Neural crest cell (in vitro differentiated cells): Measurements from ENCODE around the gene F10. TPM values are rescaled to one million over a fixed set of nuclear protein-coding genes. Genes with fewer than 3 reads are reported as not detected.

Experiments used
- DNase-seq: peaks from one replicate; pipeline ENCODE4 v3.0.0; 2021; ENCODE audit warnings: low read depth, mixed read lengths, low spot score
- H3K27ac Mint-ChIP-seq: one replicate; pipeline ENCODE4 v1.8.0; 2021; ENCODE audit warnings: mild to moderate bottlenecking, mixed read lengths; ENCODE audit not compliant: unreplicated experiment
- H3K27me3 Mint-ChIP-seq: 2 replicates; pipeline ENCODE4 v1.8.0; 2021; ENCODE audit warnings: low read depth, mild to moderate bottlenecking, mixed read lengths
- H3K36me3 Mint-ChIP-seq: 2 replicates; pipeline ENCODE4 v1.8.0; 2021; ENCODE audit warnings: low read depth, mild to moderate bottlenecking, mixed read lengths
- H3K4me1 Mint-ChIP-seq: 2 replicates; pipeline ENCODE4 v1.8.0; 2021; ENCODE audit warnings: mixed read lengths
- H3K4me3 Mint-ChIP-seq: one replicate; pipeline ENCODE4 v1.8.0; 2021; ENCODE audit warnings: mild to moderate bottlenecking, mixed read lengths
- H3K9me3 Mint-ChIP-seq: 2 replicates; pipeline ENCODE4 v1.8.0; 2021; ENCODE audit warnings: mixed read lengths
- total RNA-seq: library from RNA; stranded (reverse); gene quantifications from 2 replicates; pipeline ENCODE4 v1.2.1, GENCODE V29; 2021
- TF ChIP-seq, protein P1 (sequence below): fragments of 200-600 bp; sonication (generic); conservative IDR thresholded peaks from 2 replicates; pipeline ENCODE4 v1.5.0; 2021; ENCODE audit warnings: antibody characterized with exemption, mild to moderate bottlenecking

The F10 gene
- total RNA-seq, 1 donor from 2014 or later, result 0.89 TPM

DNA sequence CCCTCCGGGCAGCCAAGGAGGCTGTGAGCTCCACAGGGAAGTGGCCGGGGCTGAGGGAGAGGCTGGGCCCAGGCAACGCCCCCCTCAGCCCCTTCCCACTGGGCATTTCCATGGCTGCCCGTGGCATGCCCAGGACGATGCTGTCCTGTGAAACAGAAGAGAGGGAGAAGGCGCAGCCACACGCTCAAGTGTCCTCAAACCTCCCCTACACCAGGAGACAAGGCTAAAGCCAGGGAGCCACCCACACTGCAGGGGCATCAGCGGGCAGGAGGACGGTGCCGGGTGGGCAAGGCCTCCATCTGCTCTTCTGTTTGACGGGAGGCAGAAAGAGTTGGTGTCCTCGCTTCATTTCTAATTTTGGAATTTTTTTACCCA is 21.6 kb downstream of the F10 start:
- Mint-ChIP-seq H3K4me3 (no peak overlapping the region), H3K36me3 (no peaks in the 10 kb centered on the region), H3K4me1 (no peaks in the 10 kb centered on the region), H3K27me3 (no peaks in the 10 kb centered on the region), H3K27ac (no peak overlapping the region), H3K9me3 (no peaks in the 10 kb centered on the region)
- TF ChIP-seq, protein P1, sequence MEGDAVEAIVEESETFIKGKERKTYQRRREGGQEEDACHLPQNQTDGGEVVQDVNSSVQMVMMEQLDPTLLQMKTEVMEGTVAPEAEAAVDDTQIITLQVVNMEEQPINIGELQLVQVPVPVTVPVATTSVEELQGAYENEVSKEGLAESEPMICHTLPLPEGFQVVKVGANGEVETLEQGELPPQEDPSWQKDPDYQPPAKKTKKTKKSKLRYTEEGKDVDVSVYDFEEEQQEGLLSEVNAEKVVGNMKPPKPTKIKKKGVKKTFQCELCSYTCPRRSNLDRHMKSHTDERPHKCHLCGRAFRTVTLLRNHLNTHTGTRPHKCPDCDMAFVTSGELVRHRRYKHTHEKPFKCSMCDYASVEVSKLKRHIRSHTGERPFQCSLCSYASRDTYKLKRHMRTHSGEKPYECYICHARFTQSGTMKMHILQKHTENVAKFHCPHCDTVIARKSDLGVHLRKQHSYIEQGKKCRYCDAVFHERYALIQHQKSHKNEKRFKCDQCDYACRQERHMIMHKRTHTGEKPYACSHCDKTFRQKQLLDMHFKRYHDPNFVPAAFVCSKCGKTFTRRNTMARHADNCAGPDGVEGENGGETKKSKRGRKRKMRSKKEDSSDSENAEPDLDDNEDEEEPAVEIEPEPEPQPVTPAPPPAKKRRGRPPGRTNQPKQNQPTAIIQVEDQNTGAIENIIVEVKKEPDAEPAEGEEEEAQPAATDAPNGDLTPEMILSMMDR, result no peak
- DNase-seq, result no peak

DNA sequence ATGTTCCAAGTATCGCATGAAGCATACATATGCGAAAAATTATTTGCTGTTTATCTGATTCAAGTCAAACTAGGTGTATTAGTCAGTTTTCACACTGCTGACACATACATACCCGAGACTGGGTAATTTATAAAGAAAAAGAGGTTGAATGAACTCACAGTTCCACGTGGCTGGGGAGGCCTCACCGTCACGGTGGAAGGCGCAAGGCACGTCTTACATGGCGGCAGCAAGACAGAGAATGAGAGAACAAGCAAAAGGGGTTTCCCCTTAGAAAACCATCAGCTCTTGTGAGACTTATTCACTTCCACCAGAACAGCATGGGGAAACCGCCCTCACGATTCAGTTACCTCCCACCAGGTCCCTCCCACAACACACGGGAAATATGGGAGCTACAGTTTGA is 22.9 kb downstream of the F10 start:
- TF ChIP-seq, protein P1, result no peak
- Mint-ChIP-seq H3K9me3 (no peaks in the 10 kb centered on the region), H3K27ac (no peak overlapping the region), H3K4me3 (no peak overlapping the region), H3K36me3 (no peaks in the 10 kb centered on the region), H3K4me1 (no peaks in the 10 kb centered on the region), H3K27me3 (no peaks in the 10 kb centered on the region)
- DNase-seq, result no peak

GRCh38 chr13:113145911-113146598 is 23.5 kb downstream of the F10 start:
- no peak for DNase-seq

DNA sequence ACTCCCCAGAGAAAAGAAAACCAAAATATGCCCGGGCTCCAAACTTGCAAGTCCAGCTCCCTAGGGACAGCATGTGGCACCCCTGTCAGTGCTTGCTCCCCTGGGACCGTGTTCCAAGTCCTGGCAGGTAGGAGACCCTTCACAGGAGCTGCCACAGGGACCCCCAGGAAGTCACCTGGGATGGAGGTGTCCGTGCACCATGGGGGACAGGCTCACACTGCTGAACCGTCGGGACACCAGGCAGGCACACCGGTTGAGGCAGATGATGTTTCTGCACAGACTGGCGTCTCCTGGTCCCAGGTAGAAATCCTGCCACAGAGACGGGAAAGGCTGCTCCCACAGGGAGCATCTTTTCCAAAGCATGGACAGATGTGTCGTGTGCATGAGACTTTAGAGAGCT is 24.2 kb downstream of the F10 start:
- H3K4me1 Mint-ChIP-seq, result no peaks in the 10 kb centered on the region
- H3K36me3 Mint-ChIP-seq, result no peaks in the 10 kb centered on the region
- H3K4me3 Mint-ChIP-seq, result no peak overlapping the region
- H3K27ac Mint-ChIP-seq, result no peak overlapping the region
- no peak for DNase-seq
- no peaks in the 10 kb centered on the region for H3K9me3 Mint-ChIP-seq
- TF ChIP-seq, protein P1, result no peak
- H3K27me3 Mint-ChIP-seq, result peaks cover 8% of the 10 kb centered on the region

More at GRCh38 chr13:113145911-113146598, 23.5 kb downstream of the F10 start:
- no peak overlapping the region for H3K4me3 Mint-ChIP-seq
- TF ChIP-seq, protein P1, result no peak
- no peaks in the 10 kb centered on the region for H3K36me3 Mint-ChIP-seq
- no peak overlapping the region for H3K27ac Mint-ChIP-seq
- H3K27me3 Mint-ChIP-seq, result peaks cover 3% of the 10 kb centered on the region
- H3K9me3 Mint-ChIP-seq, result no peaks in the 10 kb centered on the region
- H3K4me1 Mint-ChIP-seq, result no peaks in the 10 kb centered on the region

DNA sequence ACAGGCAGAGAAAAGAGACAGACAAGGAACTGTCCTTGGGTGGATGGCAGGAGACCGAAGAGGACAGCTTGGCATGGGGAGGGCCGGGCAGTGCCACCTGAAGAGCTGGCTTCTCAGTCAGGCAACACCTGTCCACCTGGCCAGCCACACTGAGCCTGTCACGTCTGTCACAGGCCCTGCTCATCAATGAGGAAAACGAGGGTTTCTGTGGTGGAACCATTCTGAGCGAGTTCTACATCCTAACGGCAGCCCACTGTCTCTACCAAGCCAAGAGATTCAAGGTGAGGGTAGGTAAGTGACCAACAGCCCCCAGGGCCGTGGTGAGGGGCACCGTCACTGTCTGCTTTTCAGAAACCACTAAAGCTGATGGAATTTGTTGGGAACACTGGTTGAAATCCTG is 24.6 kb downstream of the F10 start:
- H3K27ac Mint-ChIP-seq, result no peak overlapping the region
- no peak overlapping the region for H3K4me3 Mint-ChIP-seq
- peaks cover 1% of the 10 kb centered on the region for H3K4me1 Mint-ChIP-seq
- H3K9me3 Mint-ChIP-seq, result no peaks in the 10 kb centered on the region
- H3K36me3 Mint-ChIP-seq, result no peaks in the 10 kb centered on the region
- TF ChIP-seq, protein P1, result no peak
- H3K27me3 Mint-ChIP-seq, result peaks cover 12% of the 10 kb centered on the region
- no peak for DNase-seq
